HG02588 (cell line): Measurements from ENCODE around the gene CALD1.

Source experiments
- ATAC-seq: cut with Tn5 transposase; IDR thresholded peaks from one replicate; pipeline ENCODE4 v1.9.1; 2021; ENCODE audit warnings: mild to moderate bottlenecking, moderate library complexity; ENCODE audit not compliant: unreplicated experiment

Gene CALD1

GRCh38 chr7:134787064-134787463 lies 7.6 kb downstream of the CALD1 start:
- ATAC-seq = no peak

GRCh38 chr7:134787720-134788119 lies 8.3 kb downstream of the CALD1 start:
- ATAC-seq = no peak

DNA sequence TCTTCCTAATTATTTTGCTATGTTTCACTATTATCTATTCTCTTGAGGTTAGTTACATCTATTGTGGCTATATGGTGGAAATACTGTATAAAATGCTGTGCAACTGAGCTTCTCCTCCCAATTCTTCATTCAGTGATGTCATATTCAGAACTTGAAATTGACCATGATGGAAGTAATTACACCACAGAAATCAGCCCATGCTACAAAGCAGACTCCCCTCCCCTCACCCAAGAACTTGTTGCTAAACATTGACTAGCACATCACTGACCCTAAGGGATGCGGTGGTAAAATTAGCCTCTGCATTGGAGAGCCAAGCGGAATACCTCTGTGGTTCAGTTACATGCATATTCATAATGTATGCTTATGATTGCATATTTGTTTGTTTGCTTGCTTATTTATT lies 8.8 kb downstream of the CALD1 start:
- no peak for ATAC-seq

- ATAC-seq = no peak
These were observed 10.7 kb downstream of the CALD1 start for GRCh38 chr7:134789967-134790685.

- no peak for ATAC-seq
These were observed 13.5 kb downstream of the CALD1 start for GRCh38 chr7:134792968-134793367.

GRCh38 chr7:134795231-134795630 lies 15.8 kb downstream of the CALD1 start:
- no peak for ATAC-seq

DNA sequence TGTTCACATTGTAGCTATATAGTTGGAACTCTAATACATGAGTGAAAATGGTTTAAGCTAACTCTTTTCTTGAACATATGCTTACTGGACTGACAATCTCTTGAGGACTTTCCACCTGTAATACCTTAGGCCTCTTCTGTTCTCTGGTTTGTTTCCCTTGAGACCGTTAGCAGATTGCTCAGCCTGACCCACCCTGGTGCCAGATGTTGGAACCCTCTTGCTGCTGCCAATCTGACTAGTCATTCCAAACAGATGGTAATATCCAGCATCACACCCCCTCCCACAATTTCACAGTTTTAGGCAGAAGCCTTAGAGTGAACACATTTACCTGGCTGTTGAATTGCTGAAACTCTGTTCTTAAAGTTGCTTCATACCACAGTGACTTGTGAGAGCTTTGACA lies 18.7 kb downstream of the CALD1 start:
- ATAC-seq = no peak

DNA sequence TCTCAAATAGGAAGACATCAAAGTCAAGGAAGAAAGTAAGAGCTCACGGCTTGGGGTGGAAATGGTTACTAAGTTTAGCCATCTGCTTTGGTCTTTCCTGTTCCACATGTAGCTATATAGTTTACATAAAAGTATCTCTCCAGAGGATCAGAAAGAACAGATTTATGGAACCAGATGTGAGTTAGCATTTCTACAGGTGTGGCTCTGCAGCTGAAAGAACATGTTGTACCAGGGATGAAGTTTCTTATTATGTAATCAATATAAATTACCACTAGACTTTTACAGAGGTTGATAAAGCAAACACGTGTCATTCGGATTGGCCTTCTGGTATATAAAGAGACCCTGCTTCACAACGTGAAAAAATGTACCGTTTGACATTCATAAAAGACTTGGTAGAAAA lies 19.9 kb downstream of the CALD1 start:
- ATAC-seq = no peak

DNA sequence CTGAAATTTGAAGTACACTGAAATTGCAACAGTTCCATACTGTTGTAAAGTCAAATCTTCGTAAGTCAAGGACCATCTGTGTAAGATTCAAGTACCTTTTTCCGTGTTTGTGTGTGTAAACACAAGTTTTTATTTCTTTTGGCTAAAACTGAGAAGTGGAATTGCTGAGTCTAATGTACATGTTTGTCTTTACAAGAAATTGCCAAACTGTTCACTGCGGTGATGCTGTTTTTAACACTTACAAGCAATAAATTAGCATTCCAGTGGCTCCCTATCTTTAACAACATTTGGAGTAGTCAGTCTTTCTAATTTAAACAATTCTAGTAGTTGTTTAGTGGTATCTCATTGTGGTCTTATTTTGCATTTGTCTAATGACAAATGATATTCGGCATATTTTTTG lies 23.3 kb downstream of the CALD1 start:
- ATAC-seq = no peak

- no peak for ATAC-seq
These were observed 24.9 kb downstream of the CALD1 start for GRCh38 chr7:134804351-134804750.

DNA sequence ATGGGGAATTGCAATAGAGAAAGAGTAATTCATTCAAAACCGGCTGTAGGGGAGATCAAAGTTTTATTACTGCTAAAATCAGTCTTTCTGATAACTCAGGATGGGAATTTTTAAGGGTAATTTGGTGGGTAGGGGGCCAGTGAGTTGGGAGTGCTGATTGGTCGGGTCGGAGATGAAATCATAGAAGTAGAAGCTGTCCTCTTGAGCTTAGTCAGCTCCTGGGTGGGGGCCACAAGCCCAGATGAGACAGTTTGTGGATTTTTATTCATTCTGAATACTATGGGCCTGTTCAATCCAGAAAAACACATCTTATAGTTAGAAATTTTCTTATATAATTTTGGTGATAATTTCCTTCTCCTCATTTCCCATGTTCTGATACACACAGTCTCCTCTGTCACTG lies 25.4 kb downstream of the CALD1 start:
- no peak for ATAC-seq

DNA sequence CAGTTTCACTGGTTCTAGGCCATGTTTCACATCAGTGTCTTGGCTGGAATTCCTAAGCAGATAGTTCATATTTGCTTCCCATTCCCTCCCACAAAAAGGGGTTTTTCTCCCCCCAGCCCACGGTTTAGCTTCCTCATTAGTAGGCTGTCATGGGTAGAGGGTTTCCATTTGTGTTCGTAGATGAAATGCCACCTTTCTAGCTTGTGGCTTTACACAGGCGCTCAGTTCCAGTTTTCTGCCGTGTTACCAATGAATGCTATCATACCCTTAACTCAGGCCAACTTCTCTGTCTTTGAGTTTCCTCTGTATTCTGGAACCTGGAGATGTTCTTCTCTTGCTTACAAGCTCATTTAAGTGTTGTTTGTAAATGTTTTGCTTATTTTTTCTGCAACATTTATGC lies 26.8 kb downstream of the CALD1 start:
- ATAC-seq = no peak

- no peak for ATAC-seq
These were observed 30.2 kb downstream of the CALD1 start for GRCh38 chr7:134809616-134810015.

- no peak for ATAC-seq
These were observed 32.3 kb downstream of the CALD1 start for GRCh38 chr7:134811765-134812164.

DNA sequence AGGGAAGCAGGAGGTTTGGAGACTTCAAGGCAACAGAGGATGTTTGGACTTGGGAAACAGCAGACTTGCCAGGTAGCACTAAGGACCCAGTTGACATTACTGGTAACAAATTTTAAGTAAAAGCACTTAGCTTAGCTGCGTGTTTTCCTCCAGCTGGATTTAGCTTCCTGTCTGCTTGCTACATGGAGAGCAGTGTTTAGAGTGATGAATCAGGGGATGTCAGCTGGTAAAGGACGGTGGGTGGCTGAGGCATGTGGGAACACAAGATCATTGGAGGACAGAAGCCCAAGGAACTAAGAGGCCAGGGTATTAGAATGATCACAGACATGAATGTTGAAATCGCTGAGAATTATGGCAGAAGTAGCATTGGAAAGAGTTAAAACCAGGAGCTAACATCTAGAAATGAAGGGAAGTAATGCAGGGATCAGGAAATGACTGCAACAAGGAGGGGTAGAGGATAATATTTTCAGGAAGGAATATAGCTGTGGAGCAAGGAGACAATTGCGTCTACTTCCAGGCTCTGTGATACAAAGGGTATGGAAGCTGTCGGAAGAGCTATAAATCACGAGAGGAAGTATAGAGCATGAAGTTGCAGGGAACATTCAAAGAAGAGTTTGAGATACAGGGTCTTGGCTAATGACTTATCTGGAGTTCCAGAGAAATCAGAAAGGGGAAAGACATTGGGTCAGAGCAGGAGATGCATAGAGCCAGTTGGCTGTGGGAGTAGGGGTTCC lies 34.4 kb downstream of the CALD1 start:
- ATAC-seq = no peak

DNA sequence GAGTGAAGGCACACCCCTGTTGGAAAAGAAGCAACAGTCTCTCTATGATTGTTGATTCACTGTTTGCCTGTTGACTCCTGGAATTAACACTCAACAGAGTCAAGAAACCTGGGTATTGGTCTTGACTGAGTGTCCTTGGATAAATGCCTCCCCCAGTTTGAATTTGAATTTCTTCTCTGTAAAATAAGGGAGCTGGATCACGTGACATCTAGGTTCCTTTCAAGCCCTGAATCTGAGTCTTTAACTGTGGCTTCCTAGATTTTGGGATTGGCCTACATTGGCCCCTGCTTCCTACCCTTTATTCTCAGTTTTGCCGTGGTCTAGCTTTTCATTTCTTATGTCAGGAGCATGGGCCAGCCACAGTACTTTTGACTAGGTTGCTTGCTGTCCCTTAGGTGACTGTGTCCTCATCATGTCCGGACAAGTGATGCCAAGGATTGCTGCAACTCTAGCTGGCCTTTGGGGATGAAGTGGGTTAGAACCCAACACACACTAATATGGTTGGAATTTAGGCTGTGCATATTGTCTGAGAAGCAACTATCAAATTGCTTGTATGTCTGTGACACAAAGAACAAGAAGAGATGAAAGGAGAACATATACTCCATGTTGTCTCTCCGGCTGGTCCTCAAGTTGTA lies 35.4 kb downstream of the CALD1 start:
- no peak for ATAC-seq

- no peak for ATAC-seq
These were observed 39.3 kb downstream of the CALD1 start for GRCh38 chr7:134818613-134819345.

GRCh38 chr7:134819401-134819800 lies 40.0 kb downstream of the CALD1 start:
- no peak for ATAC-seq

- no peak for ATAC-seq
These were observed 40.9 kb downstream of the CALD1 start for GRCh38 chr7:134820295-134820694.

- ATAC-seq = no peak
These were observed 41.3 kb downstream of the CALD1 start for GRCh38 chr7:134820778-134821177.

- no peak for ATAC-seq
These were observed 44.0 kb downstream of the CALD1 start for GRCh38 chr7:134823400-134823799.
